Astrocyte of the spinal cord (primary cell): ENCODE results near the gene TMEM273.

Experiments used
- DNase-seq: peaks from one replicate; pipeline ENCODE4 v3.0.0; 2011; ENCODE audit warnings: low read depth, low spot score
- H3K4me3 ChIP-seq: 2 replicates; pipeline ENCODE4 v1.5.1; 2011; ENCODE audit warnings: low read depth, mild to moderate bottlenecking, low read length, moderate library complexity
- in situ Hi-C: cut with HindIII; loops from 2 replicates; pipeline ENCODE4 v1.10.0; 2017; ENCODE audit warnings: low sequenced_read_pairs
- TF ChIP-seq, protein P1 (sequence below): IDR thresholded peaks from 2 replicates; pipeline ENCODE4 v1.5.1; 2012; ENCODE audit warnings: low read depth, mild to moderate bottlenecking, low read length, inconsistent platforms

TMEM273 gene

GRCh38 chr10:49185213-49185612, 3.0 kb downstream of the TMEM273 start:
- H3K4me3 ChIP-seq: no peak overlapping the region
- no peak for DNase-seq
- in situ Hi-C loops: no loop called here
- TF ChIP-seq, protein P1, sequence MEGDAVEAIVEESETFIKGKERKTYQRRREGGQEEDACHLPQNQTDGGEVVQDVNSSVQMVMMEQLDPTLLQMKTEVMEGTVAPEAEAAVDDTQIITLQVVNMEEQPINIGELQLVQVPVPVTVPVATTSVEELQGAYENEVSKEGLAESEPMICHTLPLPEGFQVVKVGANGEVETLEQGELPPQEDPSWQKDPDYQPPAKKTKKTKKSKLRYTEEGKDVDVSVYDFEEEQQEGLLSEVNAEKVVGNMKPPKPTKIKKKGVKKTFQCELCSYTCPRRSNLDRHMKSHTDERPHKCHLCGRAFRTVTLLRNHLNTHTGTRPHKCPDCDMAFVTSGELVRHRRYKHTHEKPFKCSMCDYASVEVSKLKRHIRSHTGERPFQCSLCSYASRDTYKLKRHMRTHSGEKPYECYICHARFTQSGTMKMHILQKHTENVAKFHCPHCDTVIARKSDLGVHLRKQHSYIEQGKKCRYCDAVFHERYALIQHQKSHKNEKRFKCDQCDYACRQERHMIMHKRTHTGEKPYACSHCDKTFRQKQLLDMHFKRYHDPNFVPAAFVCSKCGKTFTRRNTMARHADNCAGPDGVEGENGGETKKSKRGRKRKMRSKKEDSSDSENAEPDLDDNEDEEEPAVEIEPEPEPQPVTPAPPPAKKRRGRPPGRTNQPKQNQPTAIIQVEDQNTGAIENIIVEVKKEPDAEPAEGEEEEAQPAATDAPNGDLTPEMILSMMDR: no peak

- no peak for DNase-seq
- in situ Hi-C loops: no loop called here
- TF ChIP-seq, protein P1: no peak
- H3K4me3 ChIP-seq: no peak overlapping the region
Measured at GRCh38 chr10:49184642-49185111, 3.5 kb downstream of the TMEM273 start.

DNA sequence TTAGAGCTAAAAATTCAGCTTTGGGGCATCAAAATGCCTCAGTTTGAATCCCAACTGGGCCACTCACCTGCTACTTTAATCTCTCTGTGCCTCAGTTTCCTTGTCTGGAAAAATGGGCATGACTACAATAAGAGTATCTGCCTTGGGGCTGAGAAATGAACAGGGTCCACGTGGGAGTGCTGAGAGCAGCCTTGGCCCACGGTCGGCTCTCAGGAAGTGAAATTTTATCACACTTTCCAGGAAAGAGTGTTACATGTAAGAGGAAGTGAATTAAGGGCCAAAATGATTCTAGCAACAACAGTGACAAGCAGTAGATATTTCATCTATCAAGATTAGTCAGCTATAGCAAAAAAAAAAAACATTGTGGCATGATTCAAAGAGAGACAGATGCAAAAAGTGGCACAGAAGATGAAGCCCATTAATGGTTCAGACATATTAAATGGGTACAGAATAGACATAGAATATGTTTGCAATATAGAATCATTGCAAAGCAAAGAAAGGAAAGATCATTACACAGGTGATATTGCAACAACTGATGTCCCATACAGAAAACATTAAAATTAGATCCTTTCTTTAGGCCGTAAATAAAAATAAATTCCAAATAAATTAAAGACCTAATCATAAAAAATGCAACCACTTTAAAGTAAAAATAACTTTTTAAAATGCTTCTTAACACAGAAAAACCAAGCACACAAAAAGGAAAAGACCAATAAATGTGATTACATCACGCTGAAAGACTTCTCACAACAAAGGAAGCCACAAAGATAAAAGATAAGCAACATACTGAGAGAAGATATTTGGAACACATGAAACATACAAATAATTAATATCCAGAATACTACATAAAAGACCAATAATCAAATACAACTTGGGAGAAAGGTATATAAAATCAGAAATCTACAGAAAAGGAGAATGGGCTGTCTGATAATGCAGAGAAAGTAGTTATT, 4.3 kb downstream of the TMEM273 start:
- in situ Hi-C loops: no loop called here
- no peak for DNase-seq
- H3K4me3 ChIP-seq: no peak overlapping the region
- TF ChIP-seq, protein P1: no peak

DNA sequence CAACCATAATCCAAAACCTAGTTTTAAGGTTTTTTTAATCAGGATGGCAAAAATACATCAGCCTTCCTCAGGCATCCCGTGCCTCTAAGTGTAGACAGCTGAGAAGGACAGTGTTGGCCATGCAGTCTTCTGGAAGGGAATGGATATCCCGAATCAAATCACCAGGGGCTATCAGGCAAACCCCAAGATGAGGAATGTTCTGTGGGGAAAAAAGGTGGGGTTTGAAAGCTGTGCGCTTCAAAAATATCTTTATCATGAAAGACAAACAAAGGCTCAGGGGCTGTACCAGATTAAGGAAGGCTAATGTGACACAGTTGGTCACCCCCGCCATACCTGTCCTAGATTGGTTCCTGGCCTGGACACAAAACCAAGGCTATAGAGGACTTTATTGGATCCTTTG, 5.4 kb downstream of the TMEM273 start:
- in situ Hi-C loops: no loop called here
- DNase-seq: no peak
- TF ChIP-seq, protein P1: no peak
- H3K4me3 ChIP-seq: no peak overlapping the region

GRCh38 chr10:49180444-49180860, 7.7 kb downstream of the TMEM273 start:
- in situ Hi-C loops: no loop called here
- TF ChIP-seq, protein P1: no peak
- H3K4me3 ChIP-seq: no peak overlapping the region

GRCh38 chr10:49179699-49180443, 8.3 kb downstream of the TMEM273 start:
- in situ Hi-C loops: no loop called here
- DNase-seq: no peak
- no peak overlapping the region for H3K4me3 ChIP-seq
- TF ChIP-seq, protein P1: no peak

More at GRCh38 chr10:49180444-49180860, 7.7 kb downstream of the TMEM273 start:
- DNase-seq: no peak
